ENCODE data around the gene SLC25A29. TPM values are rescaled to one million over a fixed set of nuclear protein-coding genes. Genes with fewer than 3 reads are reported as not detected.
"Not testable (repeated sequence)": the region's sequence is repeated elsewhere in the genome, so short reads cannot be mapped to it uniquely, and the experiment has no call there.

The SLC25A29 gene
- total RNA-seq, 2 experiments from 2014 or later = 5.5 to 6.5 TPM

DNA sequence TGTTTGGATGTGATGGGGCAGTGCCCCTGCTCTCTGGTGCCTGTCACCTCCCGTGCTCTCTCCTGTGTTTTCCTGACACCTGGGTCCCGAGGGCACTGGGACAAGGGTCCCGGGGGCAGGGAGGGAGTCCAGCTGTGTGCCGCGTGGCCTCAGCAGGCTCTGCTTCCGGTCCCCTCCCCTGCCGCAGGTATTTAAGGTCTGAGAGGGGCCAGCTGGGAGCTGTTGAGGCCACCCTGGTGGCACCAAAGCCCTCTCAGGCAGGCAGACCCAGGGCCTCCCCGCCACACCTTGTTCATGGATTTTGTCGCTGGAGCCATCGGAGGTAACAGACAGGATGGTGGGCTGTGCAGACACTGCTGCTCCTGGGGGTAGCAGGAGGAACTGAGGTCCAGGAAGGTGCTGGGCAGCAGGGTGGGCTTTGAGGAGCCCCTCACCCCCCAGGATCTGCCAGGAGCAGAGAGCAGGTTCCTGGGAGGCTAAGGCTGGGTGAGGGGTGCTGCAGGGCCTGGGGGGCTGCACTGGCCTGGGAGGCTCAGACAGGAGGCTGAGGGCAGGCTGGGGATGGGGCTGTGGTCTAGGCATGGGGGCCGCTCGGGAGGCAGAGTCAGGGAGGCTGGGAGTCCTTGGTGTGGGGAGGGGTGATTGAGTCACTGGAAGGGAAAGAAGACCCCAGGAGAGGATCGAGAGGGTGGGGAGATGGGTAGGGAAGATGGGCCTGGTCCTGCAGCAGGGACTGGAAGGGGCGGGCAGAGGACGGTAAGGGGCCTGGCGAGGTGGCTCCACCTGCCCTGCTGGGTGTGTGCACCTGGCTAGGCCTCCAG, 17.1 kb upstream of the SLC25A29 start, which contains the start of gene SLC25A47:
Gene SLC25A47 (plus strand): TSS at position 219 of the 821 bp plus-strand sequence. CDS start 76 bp downstream, at position 295.
- no peaks in the 10 kb centered on the region for H3K4me1 Mint-ChIP-seq
- H3K4me3 Mint-ChIP-seq = no peak within 1 kb of the TSS
- H3K9me3 Mint-ChIP-seq = no peaks in the 10 kb centered on the region
- no peaks in the 10 kb centered on the region for H3K36me3 Mint-ChIP-seq
- H3K27me3 Mint-ChIP-seq = no peaks in the 10 kb centered on the region
- no peak within 1 kb of the TSS for H3K27ac Mint-ChIP-seq
- DNase-seq = no peak

DNA sequence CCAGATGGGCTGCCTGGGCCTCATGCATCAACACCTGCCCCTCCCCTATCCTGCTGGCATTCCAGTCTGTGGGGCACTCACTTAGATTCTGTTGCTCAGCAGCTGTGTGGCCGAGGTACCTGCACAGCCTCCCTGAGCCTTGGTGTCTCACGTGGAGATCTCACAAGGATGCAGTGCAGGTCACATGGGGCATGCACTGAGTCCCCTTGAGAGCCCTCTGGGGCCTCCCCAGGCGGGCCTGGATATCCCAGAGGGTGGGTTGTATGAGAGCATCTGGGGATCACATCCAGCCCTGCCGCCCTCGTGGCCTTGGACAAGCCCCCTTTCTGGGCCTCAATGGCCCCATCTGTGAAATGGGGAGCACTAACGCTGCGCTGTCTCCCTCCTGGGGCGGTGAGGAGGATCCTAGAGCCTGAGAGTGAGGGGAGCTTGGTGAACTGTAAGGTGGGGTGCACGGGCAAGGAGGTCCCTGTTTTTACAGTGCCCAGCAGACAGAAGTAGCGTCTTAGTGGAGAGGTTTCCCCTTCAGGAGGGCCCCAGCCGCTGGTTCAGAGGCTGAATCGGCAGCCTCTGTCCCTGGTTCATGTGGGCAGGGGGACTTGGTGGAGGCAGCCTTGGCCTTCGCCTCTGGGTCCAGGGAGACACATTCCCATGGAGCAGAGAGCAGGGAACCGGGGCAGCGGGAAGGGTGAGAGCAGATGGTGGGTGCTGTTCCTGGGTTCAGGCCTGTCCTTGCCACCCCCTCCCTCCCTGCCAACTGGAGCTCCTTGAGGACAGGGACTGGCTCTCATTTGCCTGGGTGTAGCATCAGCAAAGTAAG, 16.1 kb upstream of the SLC25A29 start:
- H3K36me3 Mint-ChIP-seq = no peaks in the 10 kb centered on the region
- no peak overlapping the region for H3K27ac Mint-ChIP-seq
- no peak overlapping the region for H3K4me3 Mint-ChIP-seq
- DNase-seq = no peak
- H3K9me3 Mint-ChIP-seq = no peaks in the 10 kb centered on the region
- H3K27me3 Mint-ChIP-seq = no peaks in the 10 kb centered on the region
- peaks cover 5% of the 10 kb centered on the region for H3K4me1 Mint-ChIP-seq

- no peak for DNase-seq
- H3K27ac Mint-ChIP-seq = no peak overlapping the region
- no peaks in the 10 kb centered on the region for H3K36me3 Mint-ChIP-seq
- H3K27me3 Mint-ChIP-seq = no peaks in the 10 kb centered on the region
- H3K4me3 Mint-ChIP-seq = no peak overlapping the region
- no peaks in the 10 kb centered on the region for H3K9me3 Mint-ChIP-seq
- peaks cover 5% of the 10 kb centered on the region for H3K4me1 Mint-ChIP-seq
Observed at GRCh38 chr14:100321473-100322137, 15.4 kb upstream of the SLC25A29 start.

GRCh38 chr14:100320157-100320856, 14.1 kb upstream of the SLC25A29 start:
- no peak overlapping the region for H3K27ac Mint-ChIP-seq
- DNase-seq = no peak
- no peaks in the 10 kb centered on the region for H3K9me3 Mint-ChIP-seq

DNA sequence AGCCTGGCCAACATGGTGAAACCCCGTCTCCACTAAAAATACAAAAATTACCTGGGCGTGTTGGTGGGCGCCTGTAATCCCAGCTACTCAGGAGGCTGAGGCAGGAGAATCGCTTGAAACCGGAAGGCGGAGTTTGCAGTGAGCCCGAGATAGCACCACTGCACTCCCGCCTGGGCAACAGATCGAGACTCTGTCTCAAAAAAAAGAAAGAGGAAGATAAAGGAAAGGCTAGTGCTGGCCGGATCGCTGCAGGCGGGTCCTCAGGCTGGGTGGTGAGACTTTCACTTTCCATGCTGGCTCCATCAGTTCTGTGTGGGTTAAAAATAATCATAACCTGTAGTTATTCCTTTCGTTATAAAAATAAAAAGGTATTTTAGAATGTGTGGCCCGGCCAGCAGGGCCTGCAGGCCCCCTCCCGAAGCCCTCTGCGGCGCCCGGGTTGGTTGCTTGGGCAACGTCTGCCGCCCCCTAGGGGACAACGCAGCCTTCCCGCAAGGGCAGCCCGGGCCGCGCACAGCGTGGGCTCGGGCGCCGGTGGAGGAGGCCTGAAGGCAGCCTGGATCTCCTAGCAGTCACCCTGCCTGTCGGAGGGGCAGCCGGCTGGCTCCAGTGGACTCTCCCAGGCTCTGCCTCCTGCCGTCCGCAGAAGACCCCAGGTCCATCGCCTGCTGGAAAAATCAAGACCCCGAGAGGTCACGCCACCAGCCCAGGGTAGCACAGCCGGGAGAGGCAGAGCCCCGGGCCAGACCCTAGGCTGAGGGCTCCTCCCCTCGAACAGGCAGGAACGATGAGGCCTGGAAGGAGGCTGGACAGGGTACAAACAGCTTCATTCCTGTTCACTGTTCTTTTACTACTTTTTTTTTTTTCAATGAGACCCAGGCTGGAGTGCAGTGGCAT, 11.9 kb upstream of the SLC25A29 start:
- H3K4me1 Mint-ChIP-seq = peaks cover 5% of the 10 kb centered on the region

More at GRCh38 chr14:100320157-100320856, 14.1 kb upstream of the SLC25A29 start:
- peaks cover 5% of the 10 kb centered on the region for H3K4me1 Mint-ChIP-seq
- H3K4me3 Mint-ChIP-seq = no peak overlapping the region
- no peaks in the 10 kb centered on the region for H3K36me3 Mint-ChIP-seq
- no peaks in the 10 kb centered on the region for H3K27me3 Mint-ChIP-seq

GRCh38 chr14:100317389-100317788, 11.1 kb upstream of the SLC25A29 start:
- Mint-ChIP-seq H3K9me3 (no peaks in the 10 kb centered on the region), H3K27ac (no peak overlapping the region), H3K27me3 (no peaks in the 10 kb centered on the region), H3K4me3 (no peak overlapping the region), H3K4me1 (peaks cover 5% of the 10 kb centered on the region), H3K36me3 (no peaks in the 10 kb centered on the region)
- DNase-seq = no peak

More for the DNA sequence above, 11.9 kb upstream of the SLC25A29 start:
- H3K4me3 Mint-ChIP-seq = peak overlapping the region; percentile 71
- H3K27ac Mint-ChIP-seq = peak overlapping the region; percentile 38
- no peaks in the 10 kb centered on the region for H3K36me3 Mint-ChIP-seq
- no peaks in the 10 kb centered on the region for H3K9me3 Mint-ChIP-seq
- H3K27me3 Mint-ChIP-seq = no peaks in the 10 kb centered on the region
- DNase-seq = peak; percentile 78

DNA sequence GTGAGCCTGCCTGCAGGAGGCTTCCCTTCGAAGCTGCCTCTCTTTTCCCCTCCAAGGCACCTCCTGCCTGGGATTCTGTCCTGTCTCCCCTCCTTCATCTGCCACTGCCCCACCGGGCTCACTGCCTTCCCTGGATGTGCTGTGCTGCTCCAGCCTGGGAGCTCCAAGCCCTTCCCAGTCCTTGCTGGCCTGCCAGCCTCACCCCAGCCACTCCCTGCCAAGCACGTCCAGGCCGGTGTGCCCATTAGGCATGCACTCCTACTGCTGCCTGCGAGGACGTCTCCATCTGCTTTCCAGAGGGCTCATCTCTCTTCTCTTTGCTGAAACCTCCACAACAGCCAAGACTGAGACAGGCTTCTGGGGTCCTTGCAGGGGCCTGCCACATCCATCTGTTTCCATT, 8.5 kb upstream of the SLC25A29 start:
- H3K27me3 Mint-ChIP-seq = no peaks in the 10 kb centered on the region
- DNase-seq = no peak
- no peaks in the 10 kb centered on the region for H3K9me3 Mint-ChIP-seq
- H3K27ac Mint-ChIP-seq = no peak overlapping the region
- no peaks in the 10 kb centered on the region for H3K36me3 Mint-ChIP-seq
- peaks cover 5% of the 10 kb centered on the region for H3K4me1 Mint-ChIP-seq
- H3K4me3 Mint-ChIP-seq = no peak overlapping the region

DNA sequence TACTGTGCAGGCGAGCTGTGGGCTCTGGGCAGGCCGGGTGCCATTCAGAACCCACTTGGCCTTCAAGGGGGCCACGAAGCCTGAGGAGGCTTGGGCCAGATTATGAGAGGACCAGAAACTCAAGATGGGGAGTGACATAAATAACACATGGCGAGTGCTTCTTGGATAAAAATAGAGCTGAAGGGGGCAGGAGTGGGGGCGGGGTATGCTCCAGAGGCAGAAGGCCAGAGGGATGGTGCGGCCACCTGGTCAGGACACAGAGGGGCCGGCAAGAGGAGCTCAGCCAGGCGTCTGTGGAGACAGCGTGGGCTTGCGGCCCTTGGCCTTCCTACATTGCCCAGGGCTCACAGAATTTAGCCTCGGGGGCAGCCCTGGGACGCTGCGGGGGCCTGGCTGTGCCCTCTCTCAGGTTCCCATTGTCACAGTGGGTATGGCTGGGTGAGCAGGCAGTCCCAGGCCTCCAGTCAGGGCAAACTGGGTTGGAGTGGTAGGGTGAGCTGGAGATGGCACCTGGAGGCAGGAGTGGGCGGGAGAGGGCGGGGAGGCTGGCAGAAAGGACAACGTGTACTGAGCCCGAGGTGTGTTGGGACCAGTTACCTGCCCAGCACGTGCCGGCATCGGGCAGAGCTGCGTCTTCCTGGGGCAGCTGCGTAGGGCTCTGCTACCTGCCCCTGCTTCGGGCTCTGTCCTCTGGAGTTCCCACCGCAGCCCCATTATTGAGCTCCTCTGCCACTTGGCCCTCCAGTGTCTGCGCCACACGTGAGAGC, 7.4 kb upstream of the SLC25A29 start:
- no peak overlapping the region for H3K4me3 Mint-ChIP-seq
- H3K27me3 Mint-ChIP-seq = no peaks in the 10 kb centered on the region
- peaks cover 5% of the 10 kb centered on the region for H3K4me1 Mint-ChIP-seq
- no peak overlapping the region for H3K27ac Mint-ChIP-seq
- no peaks in the 10 kb centered on the region for H3K36me3 Mint-ChIP-seq
- no peaks in the 10 kb centered on the region for H3K9me3 Mint-ChIP-seq
- DNase-seq = no peak

- Mint-ChIP-seq H3K4me1 (peaks cover 4% of the 10 kb centered on the region), H3K27me3 (no peaks in the 10 kb centered on the region), H3K27ac (no peak overlapping the region), H3K4me3 (no peak overlapping the region), H3K9me3 (no peaks in the 10 kb centered on the region), H3K36me3 (no peaks in the 10 kb centered on the region)
- no peak for DNase-seq
Observed at GRCh38 chr14:100312877-100313400, 6.7 kb upstream of the SLC25A29 start.

- H3K4me3 Mint-ChIP-seq, H3K36me3 Mint-ChIP-seq, H3K27ac Mint-ChIP-seq, H3K4me1 Mint-ChIP-seq, H3K9me3 Mint-ChIP-seq, DNase-seq, H3K27me3 Mint-ChIP-seq: not testable (repeated sequence)
Observed at GRCh38 chr14:100312110-100312876, 6.0 kb upstream of the SLC25A29 start.

DNA sequence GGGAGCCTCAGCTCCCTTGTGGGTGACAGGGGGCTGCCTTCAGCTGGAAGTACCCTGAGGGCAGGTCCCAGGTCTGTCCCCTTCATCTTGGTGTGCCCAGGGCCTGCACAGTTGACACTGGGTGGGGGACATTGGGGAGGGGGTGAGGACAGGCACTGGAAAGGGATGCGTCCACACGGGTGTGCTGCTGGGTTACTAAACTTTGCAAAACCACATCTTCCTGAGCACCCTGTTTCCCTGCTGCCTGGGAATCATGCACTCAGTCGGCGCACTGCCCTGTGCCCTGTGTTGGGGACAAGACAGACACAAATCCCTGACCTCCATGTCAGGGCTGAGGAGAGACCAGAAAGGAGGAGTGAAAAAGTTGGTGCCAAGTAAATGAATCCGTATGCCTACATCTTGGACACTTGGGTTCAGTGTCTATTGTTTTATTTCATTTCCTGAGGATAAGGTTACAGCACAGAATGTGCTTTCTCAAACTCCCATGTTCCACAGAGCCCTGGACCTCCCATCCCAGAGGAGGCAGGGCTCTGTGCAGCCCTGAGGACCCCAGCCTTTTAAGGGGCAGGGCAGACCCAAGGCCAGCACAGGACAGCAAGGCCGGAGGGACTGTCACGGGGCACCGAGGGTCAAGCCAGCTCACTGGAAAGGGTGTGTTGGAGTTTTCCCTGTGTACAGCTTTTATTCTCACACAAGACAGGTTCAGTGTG, 2.9 kb upstream of the SLC25A29 start:
- no peak for DNase-seq
- Mint-ChIP-seq H3K27me3 (no peaks in the 10 kb centered on the region), H3K27ac (no peak overlapping the region), H3K4me3 (no peak overlapping the region), H3K9me3 (no peaks in the 10 kb centered on the region), H3K36me3 (no peaks in the 10 kb centered on the region), H3K4me1 (peaks cover 12% of the 10 kb centered on the region)

DNA sequence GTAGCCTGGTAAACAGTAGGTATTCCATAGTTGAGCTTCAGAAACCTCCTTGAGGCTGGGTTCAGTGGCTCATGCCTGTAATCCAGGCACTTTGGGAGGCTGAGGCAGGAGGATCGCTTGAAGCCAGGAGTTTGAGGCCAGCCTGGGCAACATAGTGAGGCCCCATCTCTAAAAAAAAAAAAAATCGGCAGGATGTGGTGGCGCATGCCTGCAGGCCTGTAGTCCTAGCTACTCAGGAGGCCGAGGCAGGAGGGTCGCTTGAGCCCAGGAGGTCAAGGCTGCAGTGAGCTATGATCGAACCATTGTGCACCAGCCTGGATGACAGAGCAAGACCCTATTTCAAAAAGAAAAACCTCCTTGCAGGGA, 2.2 kb upstream of the SLC25A29 start:
- peaks cover 15% of the 10 kb centered on the region for H3K4me1 Mint-ChIP-seq
- not testable (repeated sequence) for H3K27me3 Mint-ChIP-seq

More for the DNA sequence above, 2.2 kb upstream of the SLC25A29 start:
- not testable (repeated sequence) for H3K9me3 Mint-ChIP-seq, H3K27ac Mint-ChIP-seq, H3K36me3 Mint-ChIP-seq, H3K4me3 Mint-ChIP-seq, DNase-seq

All from activated naive CD8-positive, alpha-beta T cell treated with anti-CD3 and anti-CD28 coated beads for 36 hours (primary cell).